Loucy (cell line): ENCODE results near the gene SLC2A4RG.

Experiments
- EZH2phosphoT487 ChIP-seq: fragments of 200-600 bp; IDR thresholded peaks from 2 replicates; pipeline ENCODE4 v1.6.1; 2018; ENCODE audit warnings: antibody characterized with exemption, mild to moderate bottlenecking, moderate library complexity, borderline replicate concordance
- TF ChIP-seq, protein P1 (sequence below): fragments of 200-600 bp; sonication (generic); conservative IDR thresholded peaks from 2 replicates; pipeline ENCODE4 v1.5.1; 2014; ENCODE audit warnings: mild to moderate bottlenecking, antibody characterized with exemption, low read length

DNA sequence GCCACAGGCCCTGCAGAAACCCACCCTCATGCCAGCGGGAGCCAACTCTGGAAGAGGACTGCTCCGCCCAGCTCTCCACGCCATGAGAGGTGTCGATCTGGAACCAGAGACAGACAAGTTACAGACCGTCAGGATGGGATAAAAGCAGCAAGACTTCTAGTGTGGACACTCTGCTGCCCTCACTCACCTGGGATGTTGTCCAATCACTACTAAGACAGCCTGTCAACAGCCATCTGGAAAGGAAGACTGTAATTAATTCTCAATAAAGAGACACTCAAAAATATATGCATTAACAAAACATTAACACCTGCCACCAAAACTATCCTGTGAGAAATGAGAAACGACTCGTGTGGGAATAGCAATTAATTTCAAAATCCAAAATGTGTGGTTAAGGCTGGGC, 28.3 kb downstream of the SLC2A4RG start:
- TF ChIP-seq, protein P1, sequence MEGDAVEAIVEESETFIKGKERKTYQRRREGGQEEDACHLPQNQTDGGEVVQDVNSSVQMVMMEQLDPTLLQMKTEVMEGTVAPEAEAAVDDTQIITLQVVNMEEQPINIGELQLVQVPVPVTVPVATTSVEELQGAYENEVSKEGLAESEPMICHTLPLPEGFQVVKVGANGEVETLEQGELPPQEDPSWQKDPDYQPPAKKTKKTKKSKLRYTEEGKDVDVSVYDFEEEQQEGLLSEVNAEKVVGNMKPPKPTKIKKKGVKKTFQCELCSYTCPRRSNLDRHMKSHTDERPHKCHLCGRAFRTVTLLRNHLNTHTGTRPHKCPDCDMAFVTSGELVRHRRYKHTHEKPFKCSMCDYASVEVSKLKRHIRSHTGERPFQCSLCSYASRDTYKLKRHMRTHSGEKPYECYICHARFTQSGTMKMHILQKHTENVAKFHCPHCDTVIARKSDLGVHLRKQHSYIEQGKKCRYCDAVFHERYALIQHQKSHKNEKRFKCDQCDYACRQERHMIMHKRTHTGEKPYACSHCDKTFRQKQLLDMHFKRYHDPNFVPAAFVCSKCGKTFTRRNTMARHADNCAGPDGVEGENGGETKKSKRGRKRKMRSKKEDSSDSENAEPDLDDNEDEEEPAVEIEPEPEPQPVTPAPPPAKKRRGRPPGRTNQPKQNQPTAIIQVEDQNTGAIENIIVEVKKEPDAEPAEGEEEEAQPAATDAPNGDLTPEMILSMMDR, result no peak
- TF ChIP-seq EZH2phosphoT487, result no peak
